Choroid plexus epithelial cell (primary cell): Measurements from ENCODE around the gene DCAF16.
"Not testable (repeated sequence)": the region's sequence is repeated elsewhere in the genome, so short reads cannot be mapped to it uniquely, and the experiment has no call there.

Source experiments
- DNase-seq: peaks from one replicate; pipeline ENCODE4 v3.0.0-alpha.2; 2010; ENCODE audit warnings: low read depth
- H3K4me3 ChIP-seq: 2 replicates; pipeline ENCODE4 v1.5.1; 2011; ENCODE audit warnings: low read depth, mild to moderate bottlenecking, control low read depth, low read length, moderate library complexity
- TF ChIP-seq, protein P1 (sequence below): conservative IDR thresholded peaks from 2 replicates; pipeline ENCODE4 v1.5.1; 2011; ENCODE audit warnings: low read depth, mild to moderate bottlenecking, control low read depth, inconsistent platforms, low read length, moderate library complexity

DCAF16 gene

GRCh38 chr4:17810260-17811077, at the start of gene DCAF16, which contains the start of gene NCAPG:
Gene DCAF16, minus strand, starts transcription at chr4:17810757. Its CDS starts 6,616 bp downstream, at chr4:17804141.
Gene NCAPG, plus strand, starts transcription at chr4:17810979. Its CDS starts 99 bp downstream, at chr4:17811078.
- TF ChIP-seq, protein P1, sequence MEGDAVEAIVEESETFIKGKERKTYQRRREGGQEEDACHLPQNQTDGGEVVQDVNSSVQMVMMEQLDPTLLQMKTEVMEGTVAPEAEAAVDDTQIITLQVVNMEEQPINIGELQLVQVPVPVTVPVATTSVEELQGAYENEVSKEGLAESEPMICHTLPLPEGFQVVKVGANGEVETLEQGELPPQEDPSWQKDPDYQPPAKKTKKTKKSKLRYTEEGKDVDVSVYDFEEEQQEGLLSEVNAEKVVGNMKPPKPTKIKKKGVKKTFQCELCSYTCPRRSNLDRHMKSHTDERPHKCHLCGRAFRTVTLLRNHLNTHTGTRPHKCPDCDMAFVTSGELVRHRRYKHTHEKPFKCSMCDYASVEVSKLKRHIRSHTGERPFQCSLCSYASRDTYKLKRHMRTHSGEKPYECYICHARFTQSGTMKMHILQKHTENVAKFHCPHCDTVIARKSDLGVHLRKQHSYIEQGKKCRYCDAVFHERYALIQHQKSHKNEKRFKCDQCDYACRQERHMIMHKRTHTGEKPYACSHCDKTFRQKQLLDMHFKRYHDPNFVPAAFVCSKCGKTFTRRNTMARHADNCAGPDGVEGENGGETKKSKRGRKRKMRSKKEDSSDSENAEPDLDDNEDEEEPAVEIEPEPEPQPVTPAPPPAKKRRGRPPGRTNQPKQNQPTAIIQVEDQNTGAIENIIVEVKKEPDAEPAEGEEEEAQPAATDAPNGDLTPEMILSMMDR, result no peak
- H3K4me3 ChIP-seq, result peak within 1 kb of the TSS; percentile 84
- DNase-seq, result peak; percentile 100

- TF ChIP-seq, protein P1, result no peak
- no peak overlapping the region for H3K4me3 ChIP-seq
- DNase-seq, result no peak
These were observed 49.3 kb upstream of the DCAF16 start for GRCh38 chr4:17859793-17860406.

DNA sequence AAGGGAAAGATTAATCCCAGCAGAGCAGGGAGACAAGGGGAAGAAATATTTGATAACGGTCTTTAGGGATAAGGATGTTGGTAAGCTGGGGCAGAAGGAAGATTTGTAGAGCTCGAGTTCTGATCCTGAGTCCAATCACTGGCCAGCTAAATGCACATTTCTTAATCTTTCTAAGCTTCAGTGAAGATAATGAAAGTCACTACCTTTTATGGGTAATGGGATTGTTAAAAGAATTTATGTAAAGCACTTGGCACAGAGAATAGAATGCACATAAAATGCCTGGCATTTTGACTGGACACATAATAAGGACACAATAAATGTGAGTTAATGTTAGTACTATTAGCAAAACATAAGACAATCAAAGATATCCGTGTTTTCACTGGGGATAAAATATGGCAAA, 43.5 kb upstream of the DCAF16 start:
- TF ChIP-seq, protein P1, result no peak

GRCh38 chr4:17851959-17852358, 41.4 kb upstream of the DCAF16 start:
- no peak for DNase-seq
- no peak overlapping the region for H3K4me3 ChIP-seq
- TF ChIP-seq, protein P1, result no peak

More for the DNA sequence above, 43.5 kb upstream of the DCAF16 start:
- peak; percentile 6 for DNase-seq
- no peak overlapping the region for H3K4me3 ChIP-seq

GRCh38 chr4:17850295-17850694, 39.7 kb upstream of the DCAF16 start:
- DNase-seq, H3K4me3 ChIP-seq: not testable (repeated sequence)

GRCh38 chr4:17846266-17846665, 35.7 kb upstream of the DCAF16 start:
- TF ChIP-seq, protein P1, result no peak
- H3K4me3 ChIP-seq, result no peak overlapping the region
- peak; percentile 36 for DNase-seq

- TF ChIP-seq, protein P1, result no peak
These were observed 13.5 kb upstream of the DCAF16 start for GRCh38 chr4:17823871-17824669.

More at GRCh38 chr4:17823871-17824669, 13.5 kb upstream of the DCAF16 start:
- no peak for DNase-seq
- H3K4me3 ChIP-seq, result no peak overlapping the region
